DND-41 (cell line): ENCODE results near the gene AKR1C3.

Experiments used
- CTCF ChIP-seq: IDR thresholded peaks from 2 replicates; pipeline ENCODE4 v1.5.1; 2012; ENCODE audit warnings: borderline replicate concordance, low read length, moderate library complexity, mild to moderate bottlenecking; ENCODE audit not compliant: poor library complexity, severe bottlenecking; ENCODE audit errors: extremely low read depth
- EZH2 ChIP-seq: IDR thresholded peaks from 3 replicates; pipeline ENCODE4 v1.6.1; 2012; ENCODE audit warnings: borderline replicate concordance, low read depth, mild to moderate bottlenecking, moderate library complexity, low read length, inconsistent platforms; ENCODE audit not compliant: severe bottlenecking

- no peak for TF ChIP-seq EZH2
- TF ChIP-seq CTCF = no peak
Measured at GRCh38 chr10:5147255-5147980, 53.2 kb downstream of the AKR1C3 start.
